ENCODE measurements around the gene FAXC. TPM values are rescaled to one million over a fixed set of nuclear protein-coding genes. Genes with fewer than 3 reads are reported as not detected.

Gene FAXC
- total and polyA plus RNA-seq, 2 donors (not counting 3 experiments of a cell fraction or from before 2014, with no cell fraction given), result 3.4 to 3.6 TPM

GRCh38 chr6:99310553-99310952 lies 38.9 kb downstream of the FAXC start:
- Histone ChIP-seq H3K9me3 (replicated peaks; ENCODE audit: control insufficient read depth, insufficient read depth, low read length) (no peaks in the 10 kb centered on the region), H3K4me1 (ENCODE audit: control insufficient read depth, extremely low read depth, insufficient read depth, low read length) (no peaks in the 10 kb centered on the region), H2AFZ (ENCODE audit: low read depth, low read length) (no peak overlapping the region), H3K36me3 (ENCODE audit: control insufficient read depth in 2 of 2, extremely low read depth in 1 of 2, insufficient read depth in 2 of 2, low read length in 2 of 2) (no peaks in the 10 kb centered on the region), H3K9me1 (replicated peaks; ENCODE audit: control insufficient read depth, extremely low read depth, insufficient read depth, low read length) (no peaks in the 10 kb centered on the region), H4K20me1 (replicated peaks; ENCODE audit: control insufficient read depth, extremely low read depth, insufficient read depth, low read length) (no peaks in the 10 kb centered on the region), H3K9ac (replicated peaks; ENCODE audit: extremely low read depth, insufficient read depth, low read length) (no peak overlapping the region), H3K4me3 (replicated peaks in 1 of 3; ENCODE audit: insufficient read depth in 1 of 3, low read depth in 1 of 3, low read length in 3 of 3) (no peak overlapping the region), H3K27ac (ENCODE audit: insufficient read depth, low read depth, low read length) (no peak overlapping the region), H3K27me3 (ENCODE audit: control insufficient read depth in 2 of 2, insufficient read depth in 2 of 2, low read length in 2 of 2) (no peaks in the 10 kb centered on the region), H3K4me2 (ENCODE audit: insufficient read depth, low read length) (no peak overlapping the region), H3K79me2 (ENCODE audit: control insufficient read depth, insufficient read depth, low read length) (no peaks in the 10 kb centered on the region)
- CTCF ChIA-PET, result interaction anchor here (5.6 kb wide), 1 partner anchor 20 kb away, joined by 28 read pairs; no protein-coding TSS in a partner anchor
- no peak for DNase-seq (ENCODE audit: low read depth, low spot score)
- FAIRE-seq, result no peak
- intact Hi-C loops (cut with micrococcal nuclease) (no loop called here), dilution Hi-C loops (cut with MboI; ENCODE audit: extremely low pct_ligation_motif_present, low sequenced_read_pairs) (no loop called here)
- TF ChIP-seq CTCF (IDR thresholded peaks at IDR 0.05; ENCODE audit: extremely low read depth in 1 of 2, insufficient read depth in 1 of 2, low read depth in 1 of 2, low read length in 2 of 2) (no peak), POLR2A (IDR thresholded peaks at IDR 0.05; ENCODE audit: low read depth, low read length) (no peak), POLR2AphosphoS5 (IDR thresholded peaks at IDR 0.05; ENCODE audit: insufficient read depth, low read depth, low read length) (no peak), MYC (IDR thresholded peaks at IDR 0.05; ENCODE audit: low read depth, low read length) (no peak), FOS (IDR thresholded peaks at IDR 0.05; ENCODE audit: borderline replicate concordance, insufficient read depth, low read length) (no peak), MAX (IDR thresholded peaks at IDR 0.05; ENCODE audit: insufficient read depth, insufficient read length) (no peak), GATA2 (IDR thresholded peaks at IDR 0.05; ENCODE audit: insufficient read depth, insufficient read length, low read depth, low read length) (no peak), JUN (IDR thresholded peaks at IDR 0.05; ENCODE audit: borderline replicate concordance, insufficient read depth, insufficient read length, low read depth) (no peak), EZH2 (IDR thresholded peaks at IDR 0.05; ENCODE audit: borderline replicate concordance, low read depth, low read length, severe bottlenecking) (no peak)
- POLR2A ChIA-PET, result no interaction called here
- no TSS peak for BruUV-seq (replicated peaks)

Data from endothelial cell of umbilical vein (primary cell).